CD4-positive, alpha-beta T cell (primary cell): Measurements from ENCODE around the gene ZNF185. TPM values are rescaled to one million over a fixed set of nuclear protein-coding genes. Genes with fewer than 3 reads are reported as not detected.

Source experiments
- ATAC-seq: fragments of 200-7000 bp; cut with Tn5 transposase; one replicate; pipeline ENCODE4 v1.10.0; 2022; ENCODE audit warnings: mild to moderate bottlenecking; ENCODE audit not compliant: poor library complexity
- CTCF ChIA-PET: fragments of 350-600 bp; sonication (Branson Sonifier 250); formaldehyde crosslinking; loops from one replicate; lab custom pipeline; 2021; ENCODE audit warnings: antibody characterized with exemption, inconsistent platforms; lab: Charles Lee
- POLR2A ChIA-PET: fragments of 350-600 bp; sonication (Branson Sonifier 250); formaldehyde crosslinking; loops from one replicate; lab custom pipeline; 2021; ENCODE audit warnings: antibody characterized with exemption, inconsistent platforms; lab: Charles Lee
- DNase-seq, 14 experiments: peaks; one replicate each; pipeline ENCODE4 v3.0.0-alpha.2; 2013 to 2020; ENCODE audit warnings: mixed read lengths in 2 of 14
- H3K27ac ChIP-seq, 2 donors: one replicate each; pipeline versions ENCODE4 v1.5.1 to v1.7.0; 2013; ENCODE audit warnings: low read length in 2 of 2, low read depth in 1 of 2, mild to moderate bottlenecking in 1 of 2
- H3K27me3 ChIP-seq, 2 experiments: 1 replicate in 1 of 2; 2 replicates in 1 of 2; pipeline versions ENCODE4 v1.6.1 to v1.7.0; 2013; ENCODE audit warnings: low read length in 2 of 2, control low read depth in 1 of 2, mild to moderate bottlenecking in 1 of 2, moderate library complexity in 1 of 2; ENCODE audit not compliant: insufficient read depth in 2 of 2, control insufficient read depth in 1 of 2
- H3K36me3 ChIP-seq: one replicate; pipeline ENCODE4 v1.6.1; 2013; ENCODE audit warnings: low read length, control low read depth; ENCODE audit not compliant: insufficient read depth
- H3K4me1 ChIP-seq: one replicate; pipeline ENCODE4 v1.6.1; 2013; ENCODE audit warnings: low read length, control low read depth; ENCODE audit not compliant: insufficient read depth
- H3K4me3 ChIP-seq: one replicate; pipeline ENCODE4 v1.5.1; 2013; ENCODE audit warnings: mild to moderate bottlenecking, low read length, moderate library complexity
- H3K9me3 ChIP-seq, 2 experiments: 1 replicate in 1 of 2; 2 replicates in 1 of 2; pipeline versions ENCODE4 v1.6.1 to v1.7.0; 2013; ENCODE audit warnings: low read length in 2 of 2, mild to moderate bottlenecking in 2 of 2, control low read depth in 1 of 2, moderate library complexity in 1 of 2; ENCODE audit not compliant: control insufficient read depth in 1 of 2, insufficient read depth in 1 of 2
- H3K27ac Mint-ChIP-seq: one replicate; pipeline ENCODE4 v1.8.0; 2020; ENCODE audit warnings: mixed read lengths
- H3K27me3 Mint-ChIP-seq: one replicate; pipeline ENCODE4 v1.8.0; 2021; ENCODE audit warnings: mixed read lengths
- H3K36me3 Mint-ChIP-seq: one replicate; pipeline ENCODE4 v1.8.0; 2021; ENCODE audit warnings: low read depth, mixed read lengths
- H3K4me1 Mint-ChIP-seq: one replicate; pipeline ENCODE4 v1.8.0; 2021; ENCODE audit warnings: low read depth, mixed read lengths
- H3K4me3 Mint-ChIP-seq: one replicate; pipeline ENCODE4 v1.8.0; 2020; ENCODE audit warnings: mild to moderate bottlenecking, mixed read lengths
- H3K9me3 Mint-ChIP-seq: one replicate; pipeline ENCODE4 v1.8.0; 2020; ENCODE audit warnings: mixed read lengths
- intact Hi-C, 2 experiments: fragments of 100-400 bp; cut with DNase I in 1 of 2; cut with micrococcal nuclease in 1 of 2; formaldehyde crosslinking; loops; one replicate each; pipeline versions ENCODE4 v1.15.1 to v1.9.0; 2023 to 2025; cut with DNase I, micrococcal nuclease
- total RNA-seq, 174 experiments: library from RNA in 2 of 174; stranded (reverse) in 2 of 174; gene quantifications; one replicate each; pipeline ENCODE4 v1.2.3 and lab custom pipeline; 2021 to 2026
- TF ChIP-seq, protein P1 (sequence below): fragments of 200-600 bp; IDR thresholded peaks from one replicate; pipeline ENCODE4 v1.8.0; 2022; ENCODE audit warnings: antibody characterized with exemption, mild to moderate bottlenecking

The ZNF185 gene
- total RNA-seq, 2 experiments from 2014 or later, result 1.4 to 1.5 TPM

GRCh38 chrX:152886716-152887115, 11.2 kb upstream of the ZNF185 start:
- ChIA-PET CTCF (no interaction called here), POLR2A (no interaction called here)
- Mint-ChIP-seq H3K36me3 (no peaks in the 10 kb centered on the region), H3K9me3 (no peaks in the 10 kb centered on the region), H3K27me3 (peaks cover 20% of the 10 kb centered on the region), H3K4me1 (no peaks in the 10 kb centered on the region), H3K4me3 (no peak overlapping the region), H3K27ac (no peak overlapping the region)
- DNase-seq, result no peak
- Histone ChIP-seq H3K4me1 (no peaks in the 10 kb centered on the region), H3K27ac (no peak overlapping the region), H3K36me3 (no peaks in the 10 kb centered on the region), H3K9me3 (no peaks in the 10 kb centered on the region), H3K4me3 (no peak overlapping the region), H3K27me3 (peaks cover 0 to 11% of the 10 kb centered on the region in 2 experiments)
- ATAC-seq, result no peak
- TF ChIP-seq, protein P1, sequence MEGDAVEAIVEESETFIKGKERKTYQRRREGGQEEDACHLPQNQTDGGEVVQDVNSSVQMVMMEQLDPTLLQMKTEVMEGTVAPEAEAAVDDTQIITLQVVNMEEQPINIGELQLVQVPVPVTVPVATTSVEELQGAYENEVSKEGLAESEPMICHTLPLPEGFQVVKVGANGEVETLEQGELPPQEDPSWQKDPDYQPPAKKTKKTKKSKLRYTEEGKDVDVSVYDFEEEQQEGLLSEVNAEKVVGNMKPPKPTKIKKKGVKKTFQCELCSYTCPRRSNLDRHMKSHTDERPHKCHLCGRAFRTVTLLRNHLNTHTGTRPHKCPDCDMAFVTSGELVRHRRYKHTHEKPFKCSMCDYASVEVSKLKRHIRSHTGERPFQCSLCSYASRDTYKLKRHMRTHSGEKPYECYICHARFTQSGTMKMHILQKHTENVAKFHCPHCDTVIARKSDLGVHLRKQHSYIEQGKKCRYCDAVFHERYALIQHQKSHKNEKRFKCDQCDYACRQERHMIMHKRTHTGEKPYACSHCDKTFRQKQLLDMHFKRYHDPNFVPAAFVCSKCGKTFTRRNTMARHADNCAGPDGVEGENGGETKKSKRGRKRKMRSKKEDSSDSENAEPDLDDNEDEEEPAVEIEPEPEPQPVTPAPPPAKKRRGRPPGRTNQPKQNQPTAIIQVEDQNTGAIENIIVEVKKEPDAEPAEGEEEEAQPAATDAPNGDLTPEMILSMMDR, result no peak
- intact Hi-C loops, result no loop called here

- CTCF ChIA-PET, result no interaction called here
- intact Hi-C loops, result no loop called here
Observed at GRCh38 chrX:152892499-152892898, 5.4 kb upstream of the ZNF185 start.

DNA sequence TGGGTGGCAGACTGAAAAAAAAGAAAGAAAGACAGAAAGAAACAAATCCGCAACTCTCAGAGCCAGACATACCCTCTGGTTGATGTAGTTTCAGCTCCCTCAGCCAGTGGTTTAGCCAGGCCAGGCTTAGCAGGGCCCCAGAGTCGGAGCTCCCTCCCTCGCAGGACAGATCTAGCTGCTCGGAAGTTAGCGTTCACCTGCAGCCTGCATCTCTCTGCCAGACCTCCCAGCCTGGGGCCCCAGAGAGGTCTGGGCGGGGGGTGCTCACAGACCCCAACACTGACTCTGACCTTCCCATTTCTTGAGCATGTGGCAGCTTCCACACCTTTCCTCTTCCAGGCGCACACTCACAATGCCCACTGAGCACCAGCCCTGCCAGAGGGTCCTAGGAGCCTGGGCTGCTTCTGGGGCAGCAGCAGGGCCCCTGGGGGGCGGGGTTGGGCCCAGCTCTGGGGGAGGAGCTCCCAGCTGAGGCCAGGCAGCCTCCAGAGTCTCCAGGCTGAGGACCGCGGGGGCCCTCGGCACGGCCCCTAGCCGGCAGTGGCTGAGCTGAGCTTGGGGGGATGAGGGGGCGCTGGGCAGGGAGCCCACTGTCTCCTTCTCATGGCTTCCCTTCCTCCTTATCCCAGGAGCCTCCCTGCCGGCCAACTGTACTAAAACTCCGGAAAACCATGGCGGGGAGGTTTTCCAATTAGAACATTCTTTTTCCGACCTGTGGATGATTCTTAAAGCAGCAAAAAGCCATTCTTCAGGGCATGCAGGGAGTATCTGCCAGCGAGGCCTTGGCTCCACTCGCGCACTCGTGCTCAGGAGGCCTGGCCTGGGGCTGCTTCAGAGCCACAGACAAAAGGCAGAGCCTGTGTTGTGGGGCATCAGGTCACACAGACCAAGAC, 4.6 kb upstream of the ZNF185 start:
- Histone ChIP-seq H3K9me3 (no peaks in the 10 kb centered on the region), H3K27ac (no peak overlapping the region), H3K27me3 (peaks cover 4 to 19% of the 10 kb centered on the region in 2 experiments), H3K4me3 (no peak overlapping the region), H3K4me1 (no peaks in the 10 kb centered on the region), H3K36me3 (no peaks in the 10 kb centered on the region)
- CTCF ChIA-PET, result no interaction called here
- H3K36me3 Mint-ChIP-seq, result no peaks in the 10 kb centered on the region
- ATAC-seq, result no peak
- H3K4me3 Mint-ChIP-seq, result no peak overlapping the region
- no peaks in the 10 kb centered on the region for H3K9me3 Mint-ChIP-seq
- TF ChIP-seq, protein P1, result no peak
- H3K4me1 Mint-ChIP-seq, result no peaks in the 10 kb centered on the region
- peaks cover 41% of the 10 kb centered on the region for H3K27me3 Mint-ChIP-seq
- H3K27ac Mint-ChIP-seq, result no peak overlapping the region
- POLR2A ChIA-PET, result no interaction called here
- intact Hi-C loops, result no loop called here
- no peak for DNase-seq

More at GRCh38 chrX:152892499-152892898, 5.4 kb upstream of the ZNF185 start:
- H3K4me1 ChIP-seq, result no peaks in the 10 kb centered on the region
- ATAC-seq (no peak), DNase-seq (no peak)
- no peaks in the 10 kb centered on the region for H3K9me3 ChIP-seq
- Mint-ChIP-seq H3K36me3 (no peaks in the 10 kb centered on the region), H3K4me3 (no peak overlapping the region), H3K9me3 (no peaks in the 10 kb centered on the region), H3K27me3 (peaks cover 41% of the 10 kb centered on the region), H3K27ac (no peak overlapping the region), H3K4me1 (no peaks in the 10 kb centered on the region)
- TF ChIP-seq, protein P1, result no peak
- no peak overlapping the region for H3K27ac ChIP-seq
- H3K36me3 ChIP-seq, result no peaks in the 10 kb centered on the region
- peaks cover 4 to 16% of the 10 kb centered on the region in 2 experiments for H3K27me3 ChIP-seq
- H3K4me3 ChIP-seq, result no peak overlapping the region
- POLR2A ChIA-PET, result no interaction called here
